Loucy (cell line): ENCODE results near the gene AMBRA1.

Source experiments
- CTCF ChIP-seq: fragments of 200-600 bp; sonication (generic); conservative IDR thresholded peaks from 2 replicates; pipeline ENCODE4 v1.5.1; 2014; ENCODE audit warnings: mild to moderate bottlenecking, antibody characterized with exemption, low read length
- EZH2phosphoT487 ChIP-seq: fragments of 200-600 bp; IDR thresholded peaks from 2 replicates; pipeline ENCODE4 v1.6.1; 2018; ENCODE audit warnings: antibody characterized with exemption, mild to moderate bottlenecking, moderate library complexity, borderline replicate concordance

- TF ChIP-seq CTCF (peak; percentile 54), EZH2phosphoT487 (no peak)
These were observed 246.8 kb downstream of the AMBRA1 start, which contains the start of gene DGKZ for GRCh38 chr11:46346886-46347636.
